H9 (cell line): ENCODE measurements around the gene BRK1. TPM values are rescaled to one million over a fixed set of nuclear protein-coding genes. Genes with fewer than 3 reads are reported as not detected.

Experiments used
- DNase-seq: peaks from one replicate; pipeline ENCODE4 v3.0.0-alpha.2; 2017
- H2AFZ ChIP-seq: one replicate; pipeline ENCODE4 v1.6.1; 2013; ENCODE audit warnings: mild to moderate bottlenecking, low read length, control low read depth, moderate library complexity
- H2AK5ac ChIP-seq: 2 replicates; pipeline ENCODE4 v1.6.1; 2013; ENCODE audit warnings: low read length, control low read depth, mixed read lengths; ENCODE audit not compliant: insufficient read length
- H2BK120ac ChIP-seq: one replicate; pipeline ENCODE4 v1.6.1; 2013; ENCODE audit warnings: low read depth, mild to moderate bottlenecking, low read length, control low read depth, inconsistent platforms; ENCODE audit not compliant: poor library complexity, severe bottlenecking
- H2BK12ac ChIP-seq: 2 replicates; pipeline ENCODE4 v1.6.1; 2013; ENCODE audit warnings: low read length, control low read depth, mixed read lengths, low read depth; ENCODE audit not compliant: insufficient read length
- H2BK15ac ChIP-seq: 2 replicates; pipeline ENCODE4 v1.6.1; 2013; ENCODE audit warnings: low read depth, low read length, control low read depth
- H2BK20ac ChIP-seq: one replicate; pipeline ENCODE4 v1.6.1; 2013; ENCODE audit warnings: low read depth, mild to moderate bottlenecking, low read length, control low read depth, inconsistent platforms; ENCODE audit not compliant: poor library complexity, severe bottlenecking
- H2BK5ac ChIP-seq: 2 replicates; pipeline ENCODE4 v1.6.1; 2013; ENCODE audit warnings: low read length, control low read depth, mixed read lengths; ENCODE audit not compliant: insufficient read length
- H3K14ac ChIP-seq: 2 replicates; pipeline ENCODE4 v1.6.1; 2013; ENCODE audit warnings: low read length, control low read depth; ENCODE audit not compliant: insufficient read depth
- H3K18ac ChIP-seq: 2 replicates; pipeline ENCODE4 v1.6.1; 2013; ENCODE audit warnings: low read depth, mild to moderate bottlenecking, mixed read lengths, low read length, control low read depth; ENCODE audit not compliant: insufficient read length
- H3K23ac ChIP-seq: 2 replicates; pipeline ENCODE4 v1.6.1; 2013; ENCODE audit warnings: low read length, control low read depth, mixed read lengths, low read depth; ENCODE audit not compliant: insufficient read length
- H3K23me2 ChIP-seq: 2 replicates; pipeline ENCODE4 v1.6.1; 2013; ENCODE audit warnings: low read depth, mild to moderate bottlenecking, mixed read lengths, low read length, control low read depth; ENCODE audit not compliant: insufficient read length, poor library complexity, severe bottlenecking
- H3K27ac ChIP-seq: 2 replicates; pipeline ENCODE4 v1.5.1; 2013; ENCODE audit warnings: low read length, control low read depth, mixed read lengths, low read depth; ENCODE audit not compliant: insufficient read length
- H3K27me3 ChIP-seq: 2 replicates; pipeline ENCODE4 v1.6.1; 2013; ENCODE audit warnings: low read length, control low read depth, inconsistent platforms; ENCODE audit not compliant: insufficient read depth
- H3K4ac ChIP-seq: 2 replicates; pipeline ENCODE4 v1.6.1; 2013; ENCODE audit warnings: low read depth, mild to moderate bottlenecking, control low read depth, inconsistent platforms, low read length, moderate library complexity
- H3K4me1 ChIP-seq: 2 replicates; pipeline ENCODE4 v1.6.1; 2013; ENCODE audit warnings: low read length, control low read depth, inconsistent platforms; ENCODE audit not compliant: insufficient read depth
- H3K4me2 ChIP-seq: 2 replicates; pipeline ENCODE4 v1.6.1; 2013; ENCODE audit warnings: low read length, control low read depth, mixed read lengths; ENCODE audit not compliant: insufficient read length, insufficient read depth
- H3K56ac ChIP-seq: 2 replicates; pipeline ENCODE4 v1.6.1; 2013; ENCODE audit warnings: low read depth, mild to moderate bottlenecking, mixed read lengths, low read length, control low read depth; ENCODE audit not compliant: insufficient read length
- H3K79me1 ChIP-seq: 2 replicates; pipeline ENCODE4 v1.6.1; 2013; ENCODE audit warnings: low read depth, mild to moderate bottlenecking, moderate library complexity, low read length, control low read depth, inconsistent platforms; ENCODE audit not compliant: insufficient read depth, poor library complexity, severe bottlenecking
- H3K79me2 ChIP-seq: 2 replicates; pipeline ENCODE4 v1.6.1; 2013; ENCODE audit warnings: low read length, control low read depth, inconsistent platforms; ENCODE audit not compliant: insufficient read depth
- H3K9ac ChIP-seq: 2 replicates; pipeline ENCODE4 v1.6.1; 2013; ENCODE audit warnings: low read length, control low read depth, mixed read lengths; ENCODE audit not compliant: insufficient read length; ENCODE audit errors: extremely low read depth
- H3K9me3 ChIP-seq: one replicate; pipeline ENCODE4 v1.6.1; 2013; ENCODE audit warnings: low read depth, low read length, inconsistent platforms; ENCODE audit not compliant: control insufficient read depth
- H3T11ph ChIP-seq: one replicate; pipeline ENCODE4 v1.6.1; 2013; ENCODE audit warnings: mild to moderate bottlenecking, low read length, control low read depth, inconsistent platforms
- H4K20me1 ChIP-seq: one replicate; pipeline ENCODE4 v1.6.1; 2013; ENCODE audit not compliant: control insufficient read depth, insufficient read length, insufficient read depth
- H4K5ac ChIP-seq: 2 replicates; pipeline ENCODE4 v1.6.1; 2013; ENCODE audit warnings: low read depth, mild to moderate bottlenecking, mixed read lengths, low read length, control low read depth; ENCODE audit not compliant: insufficient read length
- H4K8ac ChIP-seq: replicated peaks from 2 replicates; pipeline ENCODE4 v1.6.1; 2013; ENCODE audit warnings: low read length, control low read depth, mixed read lengths, low read depth; ENCODE audit not compliant: insufficient read length
- H4K91ac ChIP-seq: 2 replicates; pipeline ENCODE4 v1.6.1; 2013; ENCODE audit warnings: low read depth, mild to moderate bottlenecking, moderate library complexity, mixed read lengths, low read length, control low read depth; ENCODE audit not compliant: insufficient read length
- H3K27ac Mint-ChIP-seq, 3 experiments: 2 replicates in 2 of 3; 3 replicates in 1 of 3; pipeline ENCODE4 v1.8.0; 2020 to 2021; ENCODE audit warnings: mixed read lengths in 3 of 3, mild to moderate bottlenecking in 1 of 3, moderate library complexity in 1 of 3
- H3K27me3 Mint-ChIP-seq: 2 replicates; pipeline ENCODE4 v1.8.0; 2021; ENCODE audit warnings: low read depth, mild to moderate bottlenecking, moderate library complexity, mixed read lengths
- H3K36me3 Mint-ChIP-seq, 3 experiments: 2 replicates in 2 of 3; 3 replicates in 1 of 3; pipeline ENCODE4 v1.8.0; 2020 to 2021; ENCODE audit warnings: low read depth in 3 of 3, mixed read lengths in 3 of 3; ENCODE audit not compliant: insufficient read depth in 1 of 3
- H3K4me1 Mint-ChIP-seq, 2 experiments: 2 replicates each; pipeline ENCODE4 v1.8.0; 2020; ENCODE audit warnings: mixed read lengths in 2 of 2
- H3K4me3 Mint-ChIP-seq, 2 experiments: 2 replicates in 1 of 2; 3 replicates in 1 of 2; pipeline ENCODE4 v1.8.0; 2020 to 2021; ENCODE audit warnings: mild to moderate bottlenecking in 2 of 2, mixed read lengths in 2 of 2, moderate library complexity in 1 of 2
- H3K9me3 Mint-ChIP-seq, 2 experiments: 2 replicates in 1 of 2; 3 replicates in 1 of 2; pipeline ENCODE4 v1.8.0; 2020; ENCODE audit warnings: mild to moderate bottlenecking in 2 of 2, mixed read lengths in 2 of 2, moderate library complexity in 1 of 2
- WGBS: extraction: QIAGEN DNeasy Blood & Tissue Kit; methylation state at CpG from one replicate; pipeline ENCODE4 v1.1.7; 2013; ENCODE audit warnings: missing lambda C conversion rate, low lambda C conversion rate, mixed read lengths; ENCODE audit not compliant: insufficient read length; ENCODE audit errors: extremely low coverage; 5-methylcytosine and 5-hydroxymethylcytosine counted together
- total RNA-seq: library from RNA; stranded (reverse); gene quantifications from 2 replicates; pipeline ENCODE4 v1.2.1, GENCODE V29; 2021
- TF ChIP-seq, protein P1 (sequence below): fragments of 200-600 bp; sonication (generic); conservative IDR thresholded peaks from 3 replicates; pipeline ENCODE4 v1.8.0; 2021; ENCODE audit warnings: antibody characterized with exemption, mild to moderate bottlenecking

Gene BRK1
- total RNA-seq, 1 experiment from 2014 or later: 121 TPM

DNA sequence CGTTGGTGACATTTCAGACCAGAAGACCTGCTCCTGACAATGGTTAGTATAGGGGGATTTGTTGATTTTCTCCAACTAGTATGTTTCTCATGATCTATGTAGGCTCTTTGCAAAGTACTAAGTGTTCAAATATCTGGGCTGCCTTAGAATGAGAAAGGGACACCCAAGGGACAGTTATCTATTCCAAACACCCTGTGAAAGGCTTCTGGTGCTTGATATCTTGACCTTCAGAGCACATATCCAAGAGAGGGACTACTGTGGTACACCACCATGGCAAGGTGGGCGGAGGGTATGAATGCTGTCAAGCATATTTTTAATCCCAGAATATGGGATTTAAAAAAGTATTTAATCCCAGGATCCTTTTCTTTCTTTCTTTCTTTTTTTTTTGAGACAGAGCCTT, 8.6 kb upstream of the BRK1 start:
- Histone ChIP-seq H2BK12ac (no peak overlapping the region), H4K5ac (no peak overlapping the region), H3K27me3 (no peaks in the 10 kb centered on the region), H3K79me1 (no peaks in the 10 kb centered on the region), H4K8ac (no peak overlapping the region), H3K9me3 (no peaks in the 10 kb centered on the region), H3K14ac (no peak overlapping the region), H3K27ac (no peak overlapping the region), H3K4ac (no peak overlapping the region), H3K4me2 (no peak overlapping the region), H3T11ph (no peak overlapping the region), H3K56ac (no peak overlapping the region), H3K79me2 (no peaks in the 10 kb centered on the region), H2AFZ (no peak overlapping the region), H3K23me2 (no peaks in the 10 kb centered on the region), H2BK20ac (no peak overlapping the region), H3K9ac (no peak overlapping the region), H2BK15ac (no peak overlapping the region), H4K20me1 (no peaks in the 10 kb centered on the region), H4K91ac (no peak overlapping the region), H3K23ac (no peak overlapping the region), H2BK5ac (no peak overlapping the region), H2AK5ac (no peak overlapping the region), H3K18ac (no peak overlapping the region), H2BK120ac (no peak overlapping the region), H3K4me1 (no peaks in the 10 kb centered on the region)
- no peak for DNase-seq
- TF ChIP-seq, protein P1, sequence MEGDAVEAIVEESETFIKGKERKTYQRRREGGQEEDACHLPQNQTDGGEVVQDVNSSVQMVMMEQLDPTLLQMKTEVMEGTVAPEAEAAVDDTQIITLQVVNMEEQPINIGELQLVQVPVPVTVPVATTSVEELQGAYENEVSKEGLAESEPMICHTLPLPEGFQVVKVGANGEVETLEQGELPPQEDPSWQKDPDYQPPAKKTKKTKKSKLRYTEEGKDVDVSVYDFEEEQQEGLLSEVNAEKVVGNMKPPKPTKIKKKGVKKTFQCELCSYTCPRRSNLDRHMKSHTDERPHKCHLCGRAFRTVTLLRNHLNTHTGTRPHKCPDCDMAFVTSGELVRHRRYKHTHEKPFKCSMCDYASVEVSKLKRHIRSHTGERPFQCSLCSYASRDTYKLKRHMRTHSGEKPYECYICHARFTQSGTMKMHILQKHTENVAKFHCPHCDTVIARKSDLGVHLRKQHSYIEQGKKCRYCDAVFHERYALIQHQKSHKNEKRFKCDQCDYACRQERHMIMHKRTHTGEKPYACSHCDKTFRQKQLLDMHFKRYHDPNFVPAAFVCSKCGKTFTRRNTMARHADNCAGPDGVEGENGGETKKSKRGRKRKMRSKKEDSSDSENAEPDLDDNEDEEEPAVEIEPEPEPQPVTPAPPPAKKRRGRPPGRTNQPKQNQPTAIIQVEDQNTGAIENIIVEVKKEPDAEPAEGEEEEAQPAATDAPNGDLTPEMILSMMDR: no peak
- Mint-ChIP-seq H3K9me3 (no peaks in the 10 kb centered on the region), H3K36me3 (peaks cover 0 to 5% (median 3%) of the 10 kb centered on the region in 3 experiments; a peak in 4 of 7 replicates), H3K4me1 (no peaks in the 10 kb centered on the region), H3K4me3 (no peak overlapping the region), H3K27ac (no peak overlapping the region; a peak in 1 of 7 replicates), H3K27me3 (peaks cover 1% of the 10 kb centered on the region; the same call in 1 of the 2 replicates)
- no CpG with 5 or more reads among the region's 2 CpGs for WGBS
